K562 (cell line): Measurements from ENCODE around the gene UCP1.

Experiments used
- BRCA1 ChIP-seq, 2 experiments: fragments of 450-650 bp in 1 of 2; sonication (generic) in 1 of 2; formaldehyde crosslinking in 1 of 2; IDR thresholded peaks; 2 replicates each; pipeline versions ENCODE4 v1.5.0 to v1.6.1; 2017 to 2020; ENCODE audit warnings: mild to moderate bottlenecking in 1 of 2, missing genetic modification reagents in 1 of 2
- CEBPB ChIP-seq: fragments of 450-650 bp; IDR thresholded peaks from 2 replicates; pipeline ENCODE4 v1.6.1; 2016; ENCODE audit warnings: missing genetic modification characterization, missing compliant biosample characterization
- CHD1 ChIP-seq: fragments of 200-600 bp; sonication (generic); IDR thresholded peaks from one replicate; pipeline ENCODE4 v1.6.1; 2012; ENCODE audit warnings: mild to moderate bottlenecking, moderate library complexity, low read length, inconsistent platforms
- CTCF ChIP-seq, 3 experiments: IDR thresholded peaks in 2 of 3; conservative IDR thresholded peaks in 1 of 3; 2 replicates each; pipeline ENCODE4 v1.5.1; 2011 to 2012; ENCODE audit warnings: low read length in 3 of 3, mild to moderate bottlenecking in 3 of 3, control low read depth in 2 of 3, improper control_type of control experiment in 1 of 3, inconsistent platforms in 1 of 3, low read depth in 1 of 3, mixed read lengths in 1 of 3, moderate library complexity in 1 of 3; ENCODE audit not compliant: insufficient read depth in 2 of 3
- EZH2 ChIP-seq: IDR thresholded peaks from 2 replicates; pipeline ENCODE4 v1.6.1; 2012; ENCODE audit warnings: low read depth, mild to moderate bottlenecking, inconsistent platforms, low read length, borderline replicate concordance
- IRF1 ChIP-seq: sonication (generic); formaldehyde crosslinking; IDR thresholded peaks from 2 replicates; pipeline ENCODE4 v1.8.0; 2022; ENCODE audit warnings: missing genetic modification reagents, mild to moderate bottlenecking, borderline replicate concordance
- POLR2A ChIP-seq: fragments of 450-650 bp; conservative IDR thresholded peaks from 2 replicates; pipeline ENCODE4 v1.6.1; 2016
- TRIM28 ChIP-seq: fragments of 450-650 bp; IDR thresholded peaks from 2 replicates; pipeline ENCODE4 v1.6.1; 2017
- WHSC1 ChIP-seq: IDR thresholded peaks from one replicate; pipeline ENCODE4 v1.6.1; 2012; ENCODE audit warnings: low read length, control low read depth, inconsistent platforms
- ZNF41 ChIP-seq: fragments of 250-450 bp; sonication (Bioruptor Pico); conservative IDR thresholded peaks from 2 replicates; pipeline ENCODE4 v1.4.0; 2020; ENCODE audit warnings: mild to moderate bottlenecking
- TF ChIP-seq, protein P1 (sequence below), 2 experiments: IDR thresholded peaks; 2 replicates each; pipeline ENCODE4 v1.6.1; 2012; ENCODE audit warnings: improper control_type of control experiment in 2 of 2, low read depth in 2 of 2, low read length in 2 of 2, borderline replicate concordance in 1 of 2
- TF ChIP-seq, protein P2 (sequence below): sonication (generic); formaldehyde crosslinking; IDR thresholded peaks from 2 replicates; pipeline ENCODE4 v1.9.0; 2022; ENCODE audit warnings: mild to moderate bottlenecking, missing genetic modification reagents

DNA sequence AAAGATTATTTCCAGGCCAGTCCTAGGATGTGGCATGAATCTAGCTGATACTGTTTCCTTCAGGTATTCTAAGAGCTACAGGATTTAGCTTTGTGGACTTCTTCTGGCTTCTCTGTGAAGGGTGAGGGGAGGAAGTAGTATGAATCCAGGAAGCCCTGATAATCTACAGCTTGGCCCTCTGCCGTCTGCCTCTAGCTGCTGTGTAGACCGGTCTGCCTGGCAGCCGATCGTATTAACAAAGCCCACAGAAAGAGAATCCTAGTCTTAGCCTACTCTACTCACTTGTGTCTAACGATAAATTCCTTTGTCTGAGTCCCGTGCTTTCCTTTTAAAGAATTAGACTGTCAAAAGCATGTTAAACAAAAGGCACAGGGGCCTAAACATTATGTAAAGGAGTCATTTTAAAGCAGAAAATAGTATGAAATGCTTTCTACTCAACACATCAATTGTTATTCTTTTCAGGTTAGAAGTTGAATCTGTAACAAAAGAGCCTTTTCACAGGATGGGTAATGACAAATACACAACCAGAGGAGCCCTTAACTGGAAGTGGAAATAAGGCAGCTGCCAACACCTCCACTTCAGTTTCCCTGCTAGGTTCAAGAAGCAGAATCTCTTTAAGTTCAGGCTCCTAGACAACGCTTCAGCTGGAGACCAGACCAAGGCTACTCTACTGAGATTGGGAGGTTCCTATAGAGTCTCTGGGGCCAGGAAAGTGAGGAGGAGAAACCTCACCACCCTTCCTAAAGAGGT, 48.9 kb upstream of the UCP1 start:
- TF ChIP-seq, protein P1, sequence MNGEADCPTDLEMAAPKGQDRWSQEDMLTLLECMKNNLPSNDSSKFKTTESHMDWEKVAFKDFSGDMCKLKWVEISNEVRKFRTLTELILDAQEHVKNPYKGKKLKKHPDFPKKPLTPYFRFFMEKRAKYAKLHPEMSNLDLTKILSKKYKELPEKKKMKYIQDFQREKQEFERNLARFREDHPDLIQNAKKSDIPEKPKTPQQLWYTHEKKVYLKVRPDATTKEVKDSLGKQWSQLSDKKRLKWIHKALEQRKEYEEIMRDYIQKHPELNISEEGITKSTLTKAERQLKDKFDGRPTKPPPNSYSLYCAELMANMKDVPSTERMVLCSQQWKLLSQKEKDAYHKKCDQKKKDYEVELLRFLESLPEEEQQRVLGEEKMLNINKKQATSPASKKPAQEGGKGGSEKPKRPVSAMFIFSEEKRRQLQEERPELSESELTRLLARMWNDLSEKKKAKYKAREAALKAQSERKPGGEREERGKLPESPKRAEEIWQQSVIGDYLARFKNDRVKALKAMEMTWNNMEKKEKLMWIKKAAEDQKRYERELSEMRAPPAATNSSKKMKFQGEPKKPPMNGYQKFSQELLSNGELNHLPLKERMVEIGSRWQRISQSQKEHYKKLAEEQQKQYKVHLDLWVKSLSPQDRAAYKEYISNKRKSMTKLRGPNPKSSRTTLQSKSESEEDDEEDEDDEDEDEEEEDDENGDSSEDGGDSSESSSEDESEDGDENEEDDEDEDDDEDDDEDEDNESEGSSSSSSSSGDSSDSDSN (IDR thresholded peaks at IDR 0.05; ENCODE audit: borderline replicate concordance in 1 of 2, low read depth in 2 of 2, low read length in 2 of 2): no peak
- TF ChIP-seq ZNF41 (CRISPR knock-in tag): no peak
- no peak for TF ChIP-seq IRF1
- no peak for TF ChIP-seq WHSC1
- no peak for TF ChIP-seq POLR2A
- no peak for TF ChIP-seq CHD1
- TF ChIP-seq, protein P2, sequence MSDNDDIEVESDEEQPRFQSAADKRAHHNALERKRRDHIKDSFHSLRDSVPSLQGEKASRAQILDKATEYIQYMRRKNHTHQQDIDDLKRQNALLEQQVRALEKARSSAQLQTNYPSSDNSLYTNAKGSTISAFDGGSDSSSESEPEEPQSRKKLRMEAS (CRISPR knock-in tag): no peak
- no peak for TF ChIP-seq BRCA1 (IDR thresholded peaks at IDR 0.05)
- TF ChIP-seq BRCA1 (CRISPR knock-in tag; IDR thresholded peaks at IDR 0.05): no peak
- no peak for TF ChIP-seq EZH2
- no peak for TF ChIP-seq TRIM28
- TF ChIP-seq CTCF (IDR thresholded peaks at IDR 0.05 in 2 of 3, conservative IDR thresholded peaks at IDR 0.05 in 1 of 3; ENCODE audit: insufficient read depth in 2 of 3, low read depth in 1 of 3, low read length in 3 of 3): no peak
- no peak for TF ChIP-seq CEBPB (tag)
